GM12801 (cell line): ENCODE results near the gene PPP4R3A.

Source experiments
- CTCF ChIP-seq: IDR thresholded peaks from one replicate; pipeline ENCODE4 v1.5.1; 2011; ENCODE audit warnings: control low read depth; ENCODE audit not compliant: insufficient read length; ENCODE audit errors: extremely low read depth

PPP4R3A gene

GRCh38 chr14:91470216-91470615 is 39.9 kb downstream of the PPP4R3A start:
- TF ChIP-seq CTCF: no peak

GRCh38 chr14:91466192-91466591 is 43.9 kb downstream of the PPP4R3A start:
- no peak for TF ChIP-seq CTCF

- TF ChIP-seq CTCF: no peak
Measured at GRCh38 chr14:91464615-91465205, 45.4 kb downstream of the PPP4R3A start.

- TF ChIP-seq CTCF: no peak
Measured at GRCh38 chr14:91458612-91459011, 51.5 kb downstream of the PPP4R3A start.

- TF ChIP-seq CTCF: no peak
Measured at GRCh38 chr14:91456283-91456682, 53.8 kb downstream of the PPP4R3A start.

GRCh38 chr14:91454580-91454979 is 55.5 kb downstream of the PPP4R3A start:
- no peak for TF ChIP-seq CTCF

- no peak for TF ChIP-seq CTCF
Measured at GRCh38 chr14:91454155-91454554, 56.0 kb downstream of the PPP4R3A start.
